HuH-7 (cell line): ENCODE data around the gene PPTC7.
"Not testable (repeated sequence)": the region's sequence is repeated elsewhere in the genome, so short reads cannot be mapped to it uniquely, and the experiment has no call there.

Experiments used
- DNase-seq: peaks from one replicate; pipeline ENCODE4 v3.0.0; 2011; ENCODE audit warnings: low spot score

The PPTC7 gene

GRCh38 chr12:110561471-110562201 is 21.5 kb downstream of the PPTC7 start:
- no peak for DNase-seq

GRCh38 chr12:110560946-110561345 is 22.2 kb downstream of the PPTC7 start:
- DNase-seq, result no peak

GRCh38 chr12:110560048-110560447 is 23.1 kb downstream of the PPTC7 start:
- no peak for DNase-seq

- DNase-seq, result not testable (repeated sequence)
Observed at GRCh38 chr12:110558945-110559344, 24.2 kb downstream of the PPTC7 start.

GRCh38 chr12:110557300-110557699 is 25.8 kb downstream of the PPTC7 start:
- DNase-seq, result no peak

GRCh38 chr12:110556705-110557104 is 26.4 kb downstream of the PPTC7 start:
- DNase-seq, result no peak

- no peak for DNase-seq
Observed at GRCh38 chr12:110555577-110556406, 27.3 kb downstream of the PPTC7 start.

GRCh38 chr12:110554184-110554583 is 28.9 kb downstream of the PPTC7 start:
- DNase-seq, result no peak

GRCh38 chr12:110550981-110551380 is 32.1 kb downstream of the PPTC7 start:
- DNase-seq, result no peak

- no peak for DNase-seq
Observed at GRCh38 chr12:110549716-110550115, 33.4 kb downstream of the PPTC7 start.

- no peak for DNase-seq
Observed at GRCh38 chr12:110548678-110549077, 34.4 kb downstream of the PPTC7 start.

GRCh38 chr12:110547090-110547489 is 36.0 kb downstream of the PPTC7 start:
- no peak for DNase-seq

GRCh38 chr12:110546339-110546738 is 36.8 kb downstream of the PPTC7 start:
- DNase-seq, result no peak

- DNase-seq, result no peak
Observed at GRCh38 chr12:110545812-110546211, 37.3 kb downstream of the PPTC7 start.

- not testable (repeated sequence) for DNase-seq
Observed at GRCh38 chr12:110545259-110545658, 37.9 kb downstream of the PPTC7 start.

GRCh38 chr12:110543965-110544364 is 39.2 kb downstream of the PPTC7 start:
- no peak for DNase-seq

GRCh38 chr12:110543252-110543959 is 39.7 kb downstream of the PPTC7 start:
- no peak for DNase-seq

- DNase-seq, result no peak
Observed at GRCh38 chr12:110540048-110540447, 43.1 kb downstream of the PPTC7 start.

GRCh38 chr12:110538869-110539622 is 44.1 kb downstream of the PPTC7 start:
- DNase-seq, result no peak

GRCh38 chr12:110537605-110538409 is 45.3 kb downstream of the PPTC7 start:
- no peak for DNase-seq
